NCI-H524 treated with DMSO at 0.1 percent for 48 hours (cell line): ENCODE results near the gene AUTS2.

Source experiments
- DNase-seq: peaks from one replicate; lab custom pipeline; 2025; lab: John Stamatoyannopoulos, UW

Gene AUTS2

DNA sequence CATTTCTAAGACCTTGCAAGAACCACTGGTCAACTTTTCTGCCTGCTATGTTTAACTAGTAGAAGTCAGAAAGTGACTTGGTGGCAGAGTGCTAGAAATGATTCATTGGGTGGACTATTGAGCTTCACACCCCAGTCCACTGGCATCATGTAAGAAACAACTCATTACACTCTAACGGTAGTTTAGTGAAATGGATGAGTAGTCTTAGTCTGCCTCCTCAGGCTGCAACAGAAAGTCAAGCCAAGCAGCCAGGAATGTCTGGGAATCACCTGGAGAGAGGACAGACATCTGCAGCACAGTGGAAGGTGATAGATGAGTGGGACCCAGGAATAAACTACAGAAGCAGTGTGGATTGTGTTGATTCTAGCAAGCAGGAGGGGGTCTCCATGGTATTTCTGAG, 125.4 kb downstream of the AUTS2 start:
- DNase-seq, result no peak

GRCh38 chr7:69728304-69728703, 130.0 kb downstream of the AUTS2 start:
- DNase-seq, result no peak

- DNase-seq, result no peak
Observed at GRCh38 chr7:69732203-69732602, 133.9 kb downstream of the AUTS2 start.

DNA sequence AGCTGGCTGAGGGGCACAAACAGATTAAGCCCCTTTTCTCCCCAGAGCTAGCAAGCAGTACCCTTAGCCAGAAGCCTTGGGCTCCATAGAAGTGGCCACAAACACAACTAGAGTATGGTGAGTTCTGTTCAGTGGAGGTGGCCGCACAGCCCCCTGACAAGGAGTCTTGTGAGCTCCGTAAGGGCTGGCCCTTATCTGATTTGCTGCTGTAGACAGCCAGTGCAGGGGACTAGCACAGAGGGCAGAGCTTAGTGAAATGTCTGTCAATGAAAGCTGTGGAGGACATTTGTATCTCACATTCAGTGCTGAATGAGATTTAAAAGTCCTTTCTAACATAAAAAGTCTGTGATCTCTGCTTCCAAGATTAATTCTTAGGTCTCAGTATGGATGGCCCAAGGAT, 137.3 kb downstream of the AUTS2 start:
- no peak for DNase-seq

DNA sequence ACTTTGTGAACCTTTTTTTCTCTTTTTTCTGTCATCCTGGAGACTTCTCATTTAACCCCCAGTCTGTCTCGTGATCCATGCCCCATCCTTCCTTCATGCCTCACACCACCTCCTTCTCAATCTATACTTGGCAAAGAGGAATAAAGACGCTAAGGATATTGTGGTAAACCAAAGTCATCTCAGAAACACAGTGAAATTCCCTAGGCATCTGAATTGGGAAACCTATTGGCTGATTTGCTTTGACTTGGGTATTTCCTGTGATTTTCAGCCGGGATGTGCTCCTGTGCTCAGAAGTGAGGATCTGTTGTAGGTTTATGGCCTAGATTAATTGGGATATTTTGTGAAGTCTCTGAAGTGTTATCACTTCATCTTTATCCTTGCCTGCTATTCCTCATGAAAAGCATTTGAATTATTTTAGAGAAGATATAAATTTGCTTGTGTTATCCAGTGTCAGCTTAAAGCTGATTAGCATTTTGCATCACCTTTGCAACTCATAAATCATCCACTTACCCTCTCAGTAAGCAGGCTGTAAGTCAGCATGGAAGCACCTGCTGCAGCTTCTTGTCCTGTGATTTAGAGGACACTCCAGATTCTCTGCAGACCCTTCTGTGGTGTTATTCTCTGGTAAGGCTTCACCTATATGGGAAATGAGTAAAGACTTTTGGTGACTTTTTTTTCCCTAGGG, 138.0 kb downstream of the AUTS2 start:
- peak; percentile 63 for DNase-seq

DNA sequence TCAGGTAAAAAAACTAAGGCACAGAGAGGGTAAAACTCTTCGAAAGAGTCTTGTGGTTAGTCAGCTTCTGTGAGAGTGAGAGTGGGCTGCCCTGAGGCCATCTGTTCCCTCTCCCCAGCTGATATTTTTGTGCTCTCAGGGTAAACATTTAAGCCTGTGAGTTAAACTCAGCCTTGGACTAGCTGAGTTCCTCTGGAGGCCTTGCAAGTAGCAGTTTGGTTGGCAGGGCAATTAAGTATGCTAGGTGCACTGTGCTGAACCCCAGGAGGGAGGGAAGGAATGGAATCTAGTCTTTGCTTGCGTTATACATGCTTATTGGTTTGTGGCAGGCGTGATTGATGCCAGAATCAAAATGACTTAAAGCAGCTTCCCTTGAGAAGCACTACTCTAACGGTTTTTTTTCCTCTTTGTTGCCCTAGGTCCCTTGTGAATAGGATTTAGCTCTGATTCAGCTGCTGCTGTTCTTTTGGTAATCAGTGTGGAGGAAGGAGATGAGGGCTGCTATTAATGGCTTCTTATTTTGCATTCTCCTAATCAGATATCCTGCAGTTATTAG, 140.2 kb downstream of the AUTS2 start:
- peak; percentile 88 for DNase-seq

GRCh38 chr7:69739190-69739589, 140.9 kb downstream of the AUTS2 start:
- no peak for DNase-seq

- peak; percentile 54 for DNase-seq
Observed at GRCh38 chr7:69739931-69740431, 141.7 kb downstream of the AUTS2 start.

GRCh38 chr7:69742237-69742636, 144.0 kb downstream of the AUTS2 start:
- no peak for DNase-seq

GRCh38 chr7:69743436-69743835, 145.2 kb downstream of the AUTS2 start:
- DNase-seq, result no peak

DNA sequence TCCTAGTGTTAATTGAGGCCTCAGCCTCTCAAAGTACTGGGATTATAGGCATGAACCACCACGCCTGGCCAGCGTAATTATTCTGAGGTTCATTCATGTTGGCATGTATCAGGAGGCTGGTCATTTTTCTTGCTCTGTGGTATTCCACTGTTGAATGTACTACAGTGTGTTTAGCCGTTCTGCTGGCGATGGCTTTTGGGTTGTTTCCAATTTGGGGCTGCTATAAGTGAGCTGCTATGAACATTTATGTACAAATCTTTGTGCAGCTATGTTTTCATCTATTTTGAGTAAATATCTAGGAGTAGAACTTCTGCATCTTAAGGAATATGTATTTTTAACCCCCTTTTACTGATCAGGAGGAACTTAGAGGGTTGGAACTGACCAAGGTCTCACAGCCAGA, 145.8 kb downstream of the AUTS2 start:
- DNase-seq, result no peak

GRCh38 chr7:69746383-69746782, 148.1 kb downstream of the AUTS2 start:
- DNase-seq, result no peak

- DNase-seq, result no peak
Observed at GRCh38 chr7:69747144-69747543, 148.9 kb downstream of the AUTS2 start.

DNA sequence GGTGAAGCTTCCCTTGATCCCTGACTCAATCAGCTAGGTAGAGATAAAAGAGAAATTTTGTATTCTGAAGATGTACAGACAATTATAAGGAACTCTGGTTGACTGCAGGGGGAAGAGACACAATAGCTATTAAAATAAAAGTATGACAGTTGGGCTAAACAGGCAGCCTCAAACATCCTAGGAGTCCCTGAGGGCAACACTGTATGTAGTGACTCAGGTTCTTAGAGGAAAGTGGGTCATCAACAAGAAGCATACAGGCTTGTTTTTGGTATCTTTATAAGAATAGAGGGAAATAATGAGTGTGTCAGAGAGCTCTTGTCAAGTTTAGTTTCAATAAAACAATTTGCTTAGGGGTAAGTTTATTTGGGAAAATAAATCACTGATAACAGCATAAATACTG, 150.3 kb downstream of the AUTS2 start:
- DNase-seq, result no peak

GRCh38 chr7:69749372-69749979, 151.2 kb downstream of the AUTS2 start:
- DNase-seq, result no peak

GRCh38 chr7:69749994-69750393, 151.7 kb downstream of the AUTS2 start:
- no peak for DNase-seq

DNA sequence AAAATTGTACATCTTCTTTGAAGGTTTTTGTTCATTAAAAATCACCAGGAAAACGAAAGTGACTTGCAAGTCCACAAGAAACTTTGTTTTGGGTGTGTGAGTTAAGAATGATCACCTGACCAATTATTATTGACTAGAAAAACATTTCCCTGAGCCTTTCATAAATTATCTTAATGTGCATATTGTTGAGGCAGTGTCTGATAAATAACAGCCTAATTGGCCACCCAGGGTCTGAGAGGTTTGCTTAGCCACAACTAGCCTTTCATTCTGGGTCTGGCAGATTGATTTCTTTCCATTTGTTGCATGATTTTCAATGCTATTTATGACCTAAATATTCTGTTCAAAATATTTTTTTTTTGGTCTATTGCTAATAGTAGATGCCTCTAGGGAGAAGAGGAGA, 152.8 kb downstream of the AUTS2 start:
- no peak for DNase-seq

- DNase-seq, result no peak
Observed at GRCh38 chr7:69753981-69754380, 155.7 kb downstream of the AUTS2 start.

GRCh38 chr7:69754476-69754875, 156.2 kb downstream of the AUTS2 start:
- no peak for DNase-seq

GRCh38 chr7:69756235-69756634, 158.0 kb downstream of the AUTS2 start:
- no peak for DNase-seq

DNA sequence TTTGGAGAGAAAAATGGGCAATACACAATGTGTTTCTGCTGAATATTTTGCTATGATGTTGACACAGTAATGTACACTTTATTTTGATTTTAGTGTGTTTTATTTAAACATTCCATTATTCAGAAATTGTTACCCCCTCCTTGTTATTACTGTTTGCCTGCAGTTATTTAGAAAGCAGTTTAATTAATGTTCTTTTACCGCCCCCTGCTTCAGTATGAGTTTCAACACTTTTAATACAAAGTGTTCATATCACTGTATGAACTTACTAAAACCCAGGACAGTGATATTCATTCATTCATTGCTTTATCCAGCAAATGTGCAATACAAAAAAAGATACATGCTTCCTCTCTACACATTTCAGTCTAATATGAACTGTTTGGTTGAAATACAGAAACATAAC, 159.3 kb downstream of the AUTS2 start:
- DNase-seq, result no peak

DNA sequence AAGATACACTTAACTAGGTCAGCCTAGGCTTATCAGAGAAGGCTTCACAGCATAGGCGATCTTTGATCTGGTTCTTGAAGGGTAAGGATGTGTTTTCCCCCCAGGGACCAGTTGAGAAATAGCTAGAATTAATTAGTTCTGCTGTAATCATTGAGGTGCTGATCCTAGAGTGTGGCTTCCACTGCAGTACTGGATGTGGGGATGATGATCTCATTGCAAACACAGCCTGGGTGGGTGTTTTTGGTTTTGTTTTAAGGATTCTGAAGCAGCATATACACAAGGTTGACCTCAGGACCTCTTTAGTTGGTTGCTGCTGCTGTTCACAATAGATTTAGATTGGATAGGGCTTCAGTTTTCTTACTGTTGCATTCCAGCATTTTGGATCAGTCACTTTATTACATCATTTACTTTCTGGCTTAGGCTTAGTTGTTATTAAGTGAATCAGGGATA, 159.7 kb downstream of the AUTS2 start:
- no peak for DNase-seq

GRCh38 chr7:69759373-69759772, 161.1 kb downstream of the AUTS2 start:
- no peak for DNase-seq
